ENCODE results near the gene GABRB1.

DNA sequence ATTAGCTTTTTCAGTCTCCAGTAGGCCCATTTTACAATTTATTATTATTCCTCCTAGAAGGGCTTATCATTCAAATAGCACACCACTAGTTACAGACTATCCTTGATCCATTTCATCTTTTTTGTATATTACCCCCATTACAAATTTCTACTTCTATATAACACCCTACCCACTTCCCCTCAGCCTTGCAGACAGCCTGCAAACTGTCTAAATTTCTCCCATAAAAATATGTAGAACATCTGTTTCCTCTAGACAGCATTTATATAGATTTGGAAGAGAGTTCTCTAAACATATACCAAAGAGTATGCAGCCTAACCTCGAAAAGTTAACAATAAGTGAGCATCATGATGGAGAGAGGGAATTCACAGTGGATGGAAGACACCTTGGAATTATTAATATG lies 401.4 kb downstream of the GABRB1 start:
- no peak for TF ChIP-seq ZFP3 (CRISPR knock-in tag; IDR thresholded peaks at IDR 0.05)
- no peak for TF ChIP-seq GLIS3 (CRISPR knock-in tag; IDR thresholded peaks at IDR 0.05)
- no peak for TF ChIP-seq ARNTL (CRISPR knock-in tag; IDR thresholded peaks at IDR 0.05; ENCODE audit: borderline replicate concordance, low read depth)
- TF ChIP-seq, protein P1, sequence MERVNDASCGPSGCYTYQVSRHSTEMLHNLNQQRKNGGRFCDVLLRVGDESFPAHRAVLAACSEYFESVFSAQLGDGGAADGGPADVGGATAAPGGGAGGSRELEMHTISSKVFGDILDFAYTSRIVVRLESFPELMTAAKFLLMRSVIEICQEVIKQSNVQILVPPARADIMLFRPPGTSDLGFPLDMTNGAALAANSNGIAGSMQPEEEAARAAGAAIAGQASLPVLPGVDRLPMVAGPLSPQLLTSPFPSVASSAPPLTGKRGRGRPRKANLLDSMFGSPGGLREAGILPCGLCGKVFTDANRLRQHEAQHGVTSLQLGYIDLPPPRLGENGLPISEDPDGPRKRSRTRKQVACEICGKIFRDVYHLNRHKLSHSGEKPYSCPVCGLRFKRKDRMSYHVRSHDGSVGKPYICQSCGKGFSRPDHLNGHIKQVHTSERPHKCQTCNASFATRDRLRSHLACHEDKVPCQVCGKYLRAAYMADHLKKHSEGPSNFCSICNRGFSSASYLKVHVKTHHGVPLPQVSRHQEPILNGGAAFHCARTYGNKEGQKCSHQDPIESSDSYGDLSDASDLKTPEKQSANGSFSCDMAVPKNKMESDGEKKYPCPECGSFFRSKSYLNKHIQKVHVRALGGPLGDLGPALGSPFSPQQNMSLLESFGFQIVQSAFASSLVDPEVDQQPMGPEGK (CRISPR knock-in tag; IDR thresholded peaks at IDR 0.05; ENCODE audit: borderline replicate concordance) = no peak
- no peak for TF ChIP-seq ISL1 (CRISPR knock-in tag; IDR thresholded peaks at IDR 0.05)
- TF ChIP-seq, protein P2, sequence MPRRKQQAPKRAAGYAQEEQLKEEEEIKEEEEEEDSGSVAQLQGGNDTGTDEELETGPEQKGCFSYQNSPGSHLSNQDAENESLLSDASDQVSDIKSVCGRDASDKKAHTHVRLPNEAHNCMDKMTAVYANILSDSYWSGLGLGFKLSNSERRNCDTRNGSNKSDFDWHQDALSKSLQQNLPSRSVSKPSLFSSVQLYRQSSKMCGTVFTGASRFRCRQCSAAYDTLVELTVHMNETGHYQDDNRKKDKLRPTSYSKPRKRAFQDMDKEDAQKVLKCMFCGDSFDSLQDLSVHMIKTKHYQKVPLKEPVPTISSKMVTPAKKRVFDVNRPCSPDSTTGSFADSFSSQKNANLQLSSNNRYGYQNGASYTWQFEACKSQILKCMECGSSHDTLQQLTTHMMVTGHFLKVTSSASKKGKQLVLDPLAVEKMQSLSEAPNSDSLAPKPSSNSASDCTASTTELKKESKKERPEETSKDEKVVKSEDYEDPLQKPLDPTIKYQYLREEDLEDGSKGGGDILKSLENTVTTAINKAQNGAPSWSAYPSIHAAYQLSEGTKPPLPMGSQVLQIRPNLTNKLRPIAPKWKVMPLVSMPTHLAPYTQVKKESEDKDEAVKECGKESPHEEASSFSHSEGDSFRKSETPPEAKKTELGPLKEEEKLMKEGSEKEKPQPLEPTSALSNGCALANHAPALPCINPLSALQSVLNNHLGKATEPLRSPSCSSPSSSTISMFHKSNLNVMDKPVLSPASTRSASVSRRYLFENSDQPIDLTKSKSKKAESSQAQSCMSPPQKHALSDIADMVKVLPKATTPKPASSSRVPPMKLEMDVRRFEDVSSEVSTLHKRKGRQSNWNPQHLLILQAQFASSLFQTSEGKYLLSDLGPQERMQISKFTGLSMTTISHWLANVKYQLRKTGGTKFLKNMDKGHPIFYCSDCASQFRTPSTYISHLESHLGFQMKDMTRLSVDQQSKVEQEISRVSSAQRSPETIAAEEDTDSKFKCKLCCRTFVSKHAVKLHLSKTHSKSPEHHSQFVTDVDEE (CRISPR knock-in tag; IDR thresholded peaks at IDR 0.05) = no peak
- TF ChIP-seq ZNF565 (CRISPR knock-in tag; conservative IDR thresholded peaks at IDR 0.05; ENCODE audit: low read depth) = no peak
- TF ChIP-seq, protein P3, sequence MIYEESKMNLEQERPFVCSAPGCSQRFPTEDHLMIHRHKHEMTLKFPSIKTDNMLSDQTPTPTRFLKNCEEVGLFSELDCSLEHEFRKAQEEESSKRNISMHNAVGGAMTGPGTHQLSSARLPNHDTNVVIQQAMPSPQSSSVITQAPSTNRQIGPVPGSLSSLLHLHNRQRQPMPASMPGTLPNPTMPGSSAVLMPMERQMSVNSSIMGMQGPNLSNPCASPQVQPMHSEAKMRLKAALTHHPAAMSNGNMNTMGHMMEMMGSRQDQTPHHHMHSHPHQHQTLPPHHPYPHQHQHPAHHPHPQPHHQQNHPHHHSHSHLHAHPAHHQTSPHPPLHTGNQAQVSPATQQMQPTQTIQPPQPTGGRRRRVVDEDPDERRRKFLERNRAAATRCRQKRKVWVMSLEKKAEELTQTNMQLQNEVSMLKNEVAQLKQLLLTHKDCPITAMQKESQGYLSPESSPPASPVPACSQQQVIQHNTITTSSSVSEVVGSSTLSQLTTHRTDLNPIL (CRISPR knock-in tag; IDR thresholded peaks at IDR 0.05; ENCODE audit: low read depth) = no peak

Measured in SK-N-SH treated with all-trans-retinoic acid at 6 μM for 48 hours (cell line).